NCI-H82 (cell line): ENCODE data around the gene ACTR3.
A peak's percentile ranks its signal among the peaks of the same experiment; 100 is the strongest.

Experiments used
- DNase-seq: peaks from one replicate; lab custom pipeline; 2025; lab: John Stamatoyannopoulos, UW

The ACTR3 gene

GRCh38 chr2:114005110-114005783, 115.4 kb downstream of the ACTR3 start:
- no peak for DNase-seq

DNA sequence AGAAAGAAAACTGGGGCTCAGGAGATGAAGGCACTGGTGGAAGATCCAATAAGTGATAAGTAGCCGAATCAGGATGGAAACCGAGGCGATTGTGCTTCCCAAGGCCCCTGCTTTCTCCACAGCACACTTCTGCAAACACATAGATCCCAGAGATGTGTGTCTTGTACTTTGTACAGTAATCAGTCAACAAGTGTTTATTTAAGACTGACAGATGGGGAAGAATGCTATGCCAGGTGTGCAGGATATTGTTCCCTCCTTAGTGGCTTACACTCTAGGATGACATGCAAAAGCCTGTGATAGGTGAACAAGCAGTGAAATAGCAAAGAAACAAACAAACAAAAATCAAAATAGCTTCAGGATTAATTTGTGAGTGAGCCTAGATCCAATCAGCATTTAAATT, 116.6 kb downstream of the ACTR3 start:
- peak; percentile 74 for DNase-seq

GRCh38 chr2:114007436-114007835, 117.5 kb downstream of the ACTR3 start:
- no peak for DNase-seq

DNA sequence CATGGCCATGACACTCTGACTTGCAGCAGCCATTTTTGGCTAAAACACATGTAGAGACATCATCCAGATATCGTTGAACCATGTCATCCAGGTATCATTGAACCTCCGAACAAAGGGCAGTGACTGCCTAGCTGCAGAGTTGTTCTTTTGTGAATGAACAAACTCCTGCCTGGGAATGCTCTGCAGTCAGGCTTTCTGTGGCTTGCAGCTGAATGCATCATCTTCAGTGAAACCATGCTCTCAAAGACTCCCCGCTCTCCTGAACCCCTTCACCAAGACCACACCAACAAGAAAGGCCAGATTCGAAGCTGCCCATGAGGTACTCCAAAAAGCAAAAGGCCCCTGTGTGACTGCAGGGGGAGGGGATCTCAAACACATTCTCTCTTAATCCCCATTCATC, 118.8 kb downstream of the ACTR3 start:
- DNase-seq: peak; percentile 84

DNA sequence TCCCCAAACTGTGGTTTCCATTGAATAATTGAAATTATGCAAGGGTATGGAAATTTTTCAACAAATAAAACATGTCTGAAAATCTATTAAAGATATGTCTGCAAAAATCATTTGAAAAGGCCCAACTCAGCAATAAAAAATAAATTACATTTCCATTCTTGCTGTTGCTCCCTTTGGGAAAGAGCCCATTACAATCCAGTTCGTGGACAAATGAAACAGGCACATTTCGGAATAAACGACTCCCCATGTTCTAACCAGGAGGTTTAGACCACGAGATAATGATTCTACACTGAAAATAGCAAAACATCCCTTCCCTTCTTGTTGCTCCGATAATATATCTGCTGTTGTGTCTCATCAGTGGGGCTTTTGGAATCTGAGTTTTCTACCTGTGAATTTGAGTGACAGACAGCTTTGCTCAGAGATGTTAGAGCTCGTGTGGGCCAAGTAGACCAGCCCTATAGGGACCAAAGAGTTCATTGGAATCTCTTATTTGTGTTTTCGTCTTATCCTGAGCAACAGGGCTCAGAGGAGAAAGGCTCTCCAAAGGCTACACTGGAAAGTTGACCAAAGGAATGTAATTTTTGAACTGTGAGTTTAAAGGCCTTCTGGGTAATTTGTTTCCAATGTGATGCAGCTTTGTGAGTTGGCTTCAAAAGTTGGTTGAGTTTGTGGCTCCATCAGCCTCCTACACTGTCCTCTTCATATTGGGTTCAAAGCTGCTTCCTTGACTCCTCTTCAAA, 119.5 kb downstream of the ACTR3 start:
- no peak for DNase-seq

- DNase-seq: no peak
These were observed 120.1 kb downstream of the ACTR3 start for GRCh38 chr2:114010001-114010400.

DNA sequence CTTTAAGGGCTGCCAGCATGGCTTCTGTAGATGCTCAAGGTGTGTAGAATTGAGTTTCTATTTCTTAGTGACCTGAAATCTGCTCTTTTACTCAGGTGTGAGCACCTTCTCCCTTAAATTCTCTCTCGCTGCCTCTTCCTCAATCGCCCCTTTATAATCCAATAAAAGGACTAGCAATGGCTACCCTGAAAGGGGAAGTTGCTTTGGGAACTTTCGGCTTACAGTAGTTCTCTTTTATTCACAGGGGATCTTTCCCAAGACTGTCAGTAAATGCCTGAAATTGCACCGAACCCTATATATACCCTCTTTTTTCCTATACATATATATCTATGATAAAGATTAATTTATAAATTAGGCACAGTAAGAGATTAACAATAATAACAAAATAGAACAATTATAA, 121.8 kb downstream of the ACTR3 start:
- peak; percentile 28 for DNase-seq
